OCI-LY7 (cell line): ENCODE results near the gene HDAC7. TPM values are rescaled to one million over a fixed set of nuclear protein-coding genes. Genes with fewer than 3 reads are reported as not detected.

Experiments used
- BruUV-seq: library from RNA; stranded (reverse); fragments of 400-500 nt; replicated peaks from 2 replicates; lab custom pipeline; 2021; lab: Mats Ljungman, UMichigan
- CTCF ChIA-PET: fragments of 300-600 bp; sonication (Branson Sonifier 250); formaldehyde crosslinking; loops from one replicate; lab custom pipeline; 2022; ENCODE audit warnings: antibody characterized with exemption; ENCODE audit not compliant: unreplicated experiment; lab: Charles Lee
- POLR2A ChIA-PET: fragments of 300-600 bp; sonication (Branson Sonifier 250); formaldehyde crosslinking; loops from one replicate; lab custom pipeline; 2022; ENCODE audit warnings: antibody characterized with exemption; lab: Charles Lee
- DNase-seq: peaks from one replicate; pipeline ENCODE4 v3.0.0-alpha.2; 2015; ENCODE audit warnings: low spot score
- H2AFZ ChIP-seq: fragments of 200-600 bp; sonication (generic), shearing (Covaris generic); 2 replicates; pipeline ENCODE4 v1.6.1; 2014; ENCODE audit warnings: mild to moderate bottlenecking, antibody characterized with exemption, low read length, moderate library complexity
- H3K27ac ChIP-seq: fragments of 200-600 bp; sonication (generic); 2 replicates; pipeline ENCODE4 v1.5.1; 2014; ENCODE audit warnings: mixed run types, low read depth, mild to moderate bottlenecking, moderate library complexity, low read length, inconsistent platforms; ENCODE audit not compliant: poor library complexity, severe bottlenecking
- H3K36me3 ChIP-seq: fragments of 200-600 bp; sonication (generic); 2 replicates; pipeline ENCODE4 v1.6.1; 2014; ENCODE audit warnings: mild to moderate bottlenecking, antibody characterized with exemption, low read length, moderate library complexity, mixed read lengths; ENCODE audit not compliant: insufficient read depth
- H3K4me1 ChIP-seq: fragments of 200-600 bp; sonication (generic); 2 replicates; pipeline ENCODE4 v1.5.1; 2014; ENCODE audit warnings: mild to moderate bottlenecking, low read length; ENCODE audit not compliant: insufficient read depth, poor library complexity, severe bottlenecking
- H3K4me2 ChIP-seq: fragments of 200-600 bp; sonication (generic); 2 replicates; pipeline ENCODE4 v1.6.1; 2014; ENCODE audit warnings: mild to moderate bottlenecking, low read length
- H3K4me3 ChIP-seq: fragments of 200-600 bp; sonication (generic); 2 replicates; pipeline ENCODE4 v1.5.1; 2014; ENCODE audit warnings: mild to moderate bottlenecking, low read depth, low read length; ENCODE audit not compliant: poor library complexity, severe bottlenecking
- H3K79me2 ChIP-seq: fragments of 200-600 bp; sonication (generic); 2 replicates; pipeline ENCODE4 v1.6.1; 2016; ENCODE audit warnings: low read depth, mild to moderate bottlenecking, low read length, moderate library complexity, mixed read lengths; ENCODE audit not compliant: insufficient read depth
- H3K9me2 ChIP-seq: fragments of 200-600 bp; sonication (generic); 2 replicates; pipeline ENCODE4 v1.6.1; 2016; ENCODE audit warnings: mild to moderate bottlenecking, low read length, mixed read lengths; ENCODE audit not compliant: insufficient read depth
- H3K9me3 ChIP-seq: fragments of 200-600 bp; sonication (generic); 2 replicates; pipeline ENCODE4 v1.6.1; 2014; ENCODE audit warnings: mild to moderate bottlenecking, mixed run types, low read length, mixed read lengths
- H4K20me1 ChIP-seq: fragments of 200-600 bp; sonication (generic); 2 replicates; pipeline ENCODE4 v1.6.1; 2014; ENCODE audit warnings: mild to moderate bottlenecking, antibody characterized with exemption, low read length, moderate library complexity, mixed read lengths; ENCODE audit not compliant: insufficient read depth
- CTCF ChIP-seq: fragments of 200-600 bp; sonication (generic); conservative IDR thresholded peaks from 2 replicates; pipeline ENCODE4 v1.5.1; 2014; ENCODE audit warnings: mild to moderate bottlenecking, antibody characterized with exemption, low read length, moderate library complexity, mixed read lengths
- EZH2phosphoT487 ChIP-seq: fragments of 200-600 bp; sonication (generic); IDR thresholded peaks from 2 replicates; pipeline ENCODE4 v1.6.1; 2018; ENCODE audit warnings: low read depth, borderline replicate concordance, mild to moderate bottlenecking, mixed run types, antibody characterized with exemption, low read length, moderate library complexity, mixed read lengths
- intact Hi-C: fragments of 100-400 bp; cut with micrococcal nuclease; formaldehyde crosslinking; loops from one replicate; pipeline ENCODE4 v1.10.0; 2022; ENCODE audit not compliant: unreplicated experiment
- total RNA-seq, 2 experiments: library from RNA; depleted of rRNA in 1 of 2; stranded (reverse); fragments of >200 nt in 1 of 2; shearing (Covaris generic) in 1 of 2; gene quantifications; 2 replicates each; pipeline ENCODE4 v1.2.3, GENCODE V29; 2014 to 2022

HDAC7 gene
- total RNA-seq, 2 experiments from 2014 or later = 45.9 to 131 TPM

- CTCF ChIA-PET = interaction anchor here (0.9 to 2.1 kb wide), 3 partner anchors 30 to 61 kb away, joined by 4 to 9 read pairs (median 4); no protein-coding TSS in a partner anchor
- no peaks in the 10 kb centered on the region for H3K9me2 ChIP-seq
- BruUV-seq = no TSS peak
- no peaks in the 10 kb centered on the region for H3K9me3 ChIP-seq
- H3K4me1 ChIP-seq = peaks cover 43% of the 10 kb centered on the region
- peak overlapping the region; percentile 76 for H3K4me3 ChIP-seq
- DNase-seq = no peak
- H4K20me1 ChIP-seq = no peaks in the 10 kb centered on the region
- H3K36me3 ChIP-seq = no peaks in the 10 kb centered on the region
- intact Hi-C loops = loop anchor here (10.0 kb wide), 1 partner anchor 192 kb away; the partner anchor contains the start of gene TMEM106C
- POLR2A ChIA-PET = interaction anchor here (0.6 to 2.0 kb wide), 6 partner anchors 17 to 65 kb away, joined by 3 to 5 read pairs (median 4); no protein-coding TSS in a partner anchor
- H3K4me2 ChIP-seq = peak overlapping the region; percentile 78
- TF ChIP-seq CTCF = no peak; the same call in 1 of the 2 replicates
- no peak for TF ChIP-seq EZH2phosphoT487
- no peaks in the 10 kb centered on the region for H3K79me2 ChIP-seq
- H3K27ac ChIP-seq = no peak overlapping the region
- H2AFZ ChIP-seq = peak overlapping the region; percentile 37; the same call in 1 of the 2 replicates
These were observed 47.0 kb downstream of the HDAC7 start for GRCh38 chr12:47772738-47773061.

GRCh38 chr12:47772094-47772660, 47.5 kb downstream of the HDAC7 start:
- Histone ChIP-seq H3K9me3 (no peaks in the 10 kb centered on the region), H3K79me2 (no peaks in the 10 kb centered on the region), H3K4me3 (peak overlapping the region; percentile 76), H3K27ac (no peak overlapping the region), H3K4me1 (peaks cover 38% of the 10 kb centered on the region), H3K36me3 (no peaks in the 10 kb centered on the region), H4K20me1 (no peaks in the 10 kb centered on the region), H2AFZ (peak overlapping the region; percentile 37; the same call in 1 of the 2 replicates), H3K9me2 (no peaks in the 10 kb centered on the region), H3K4me2 (peak overlapping the region; percentile 78)
- ChIA-PET CTCF (interaction anchor here (0.6 to 2.1 kb wide), 4 partner anchors 28 to 62 kb away, joined by 3 to 9 read pairs (median 4); no protein-coding TSS in a partner anchor), POLR2A (interaction anchor here (0.6 to 2.0 kb wide), 7 partner anchors 17 to 65 kb away, joined by 3 to 5 read pairs (median 3); no protein-coding TSS in a partner anchor)
- no peak for DNase-seq
- intact Hi-C loops = loop anchor here (10.0 kb wide), 1 partner anchor 193 kb away; the partner anchor contains the start of gene TMEM106C
- TF ChIP-seq EZH2phosphoT487 (no peak), CTCF (no peak)
- BruUV-seq = no TSS peak

GRCh38 chr12:47771304-47771703, 48.4 kb downstream of the HDAC7 start:
- ChIA-PET POLR2A (interaction anchor here (0.6 to 2.7 kb wide), 5 partner anchors 13 to 907 kb away, joined by 3 to 10 read pairs (median 3); partner anchors contain the start of genes ENDOU and RAPGEF3), CTCF (interaction anchor here (7.1 kb wide), 1 partner anchor 28 kb away, joined by 74 read pairs; no protein-coding TSS in a partner anchor)
- H3K4me2 ChIP-seq = no peak overlapping the region
- TF ChIP-seq EZH2phosphoT487 = no peak
- H2AFZ ChIP-seq = no peak overlapping the region
- intact Hi-C loops = loop anchor here (10.0 kb wide), 1 partner anchor 193 kb away; the partner anchor contains the start of gene TMEM106C
- no peaks in the 10 kb centered on the region for H3K36me3 ChIP-seq
- H3K27ac ChIP-seq = no peak overlapping the region
- no peak for DNase-seq
- no TSS peak for BruUV-seq
- H3K79me2 ChIP-seq = no peaks in the 10 kb centered on the region
- H4K20me1 ChIP-seq = no peaks in the 10 kb centered on the region
- H3K9me2 ChIP-seq = no peaks in the 10 kb centered on the region
- H3K4me3 ChIP-seq = no peak overlapping the region
- peaks cover 37% of the 10 kb centered on the region for H3K4me1 ChIP-seq
- no peaks in the 10 kb centered on the region for H3K9me3 ChIP-seq
